ENCODE measurements around the gene PLSCR5. TPM values are rescaled to one million over a fixed set of nuclear protein-coding genes. Genes with fewer than 3 reads are reported as not detected.
A peak's percentile ranks its signal among the peaks of the same experiment; 100 is the strongest.

PLSCR5 gene
- total and polyA plus RNA-seq, 2 experiments from 2014 or later, result 3.0 to 5.0 TPM

DNA sequence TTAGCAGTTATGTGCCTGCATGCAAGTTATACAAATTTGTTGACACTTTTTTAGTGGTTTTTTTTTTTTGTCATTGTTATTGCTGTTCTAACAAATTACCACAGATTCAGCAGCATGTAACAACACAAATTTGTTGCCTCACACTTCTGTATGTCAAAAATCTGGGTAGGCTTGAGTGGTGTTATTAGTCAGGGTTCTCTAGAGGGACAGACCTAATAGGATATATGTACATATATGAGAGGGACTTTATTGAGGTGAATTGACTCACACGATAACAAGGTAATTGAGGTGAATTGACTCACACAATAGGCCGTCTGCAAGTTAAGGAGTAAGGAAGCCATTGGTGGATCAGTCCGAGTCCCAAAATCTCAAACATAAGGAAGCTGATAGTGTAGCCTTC, 45.8 kb downstream of the PLSCR5 start:
- DNase-seq (ENCODE audit: low read depth in 1 of 2, low spot score in 1 of 2), result no peak
- no peak overlapping the region for H3K27ac ChIP-seq
- H3K9me3 ChIP-seq (ENCODE audit: low read depth), result no peaks in the 10 kb centered on the region
- H3K4me3 ChIP-seq, result no peak overlapping the region
- no peaks in the 10 kb centered on the region for H3K36me3 ChIP-seq
- TF ChIP-seq, protein P1, sequence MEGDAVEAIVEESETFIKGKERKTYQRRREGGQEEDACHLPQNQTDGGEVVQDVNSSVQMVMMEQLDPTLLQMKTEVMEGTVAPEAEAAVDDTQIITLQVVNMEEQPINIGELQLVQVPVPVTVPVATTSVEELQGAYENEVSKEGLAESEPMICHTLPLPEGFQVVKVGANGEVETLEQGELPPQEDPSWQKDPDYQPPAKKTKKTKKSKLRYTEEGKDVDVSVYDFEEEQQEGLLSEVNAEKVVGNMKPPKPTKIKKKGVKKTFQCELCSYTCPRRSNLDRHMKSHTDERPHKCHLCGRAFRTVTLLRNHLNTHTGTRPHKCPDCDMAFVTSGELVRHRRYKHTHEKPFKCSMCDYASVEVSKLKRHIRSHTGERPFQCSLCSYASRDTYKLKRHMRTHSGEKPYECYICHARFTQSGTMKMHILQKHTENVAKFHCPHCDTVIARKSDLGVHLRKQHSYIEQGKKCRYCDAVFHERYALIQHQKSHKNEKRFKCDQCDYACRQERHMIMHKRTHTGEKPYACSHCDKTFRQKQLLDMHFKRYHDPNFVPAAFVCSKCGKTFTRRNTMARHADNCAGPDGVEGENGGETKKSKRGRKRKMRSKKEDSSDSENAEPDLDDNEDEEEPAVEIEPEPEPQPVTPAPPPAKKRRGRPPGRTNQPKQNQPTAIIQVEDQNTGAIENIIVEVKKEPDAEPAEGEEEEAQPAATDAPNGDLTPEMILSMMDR (IDR thresholded peaks at IDR 0.05; ENCODE audit: low read depth, low read length), result no peak
- no peaks in the 10 kb centered on the region for H3K27me3 ChIP-seq
- no peaks in the 10 kb centered on the region for H3K4me1 ChIP-seq (ENCODE audit: low read depth)

DNA sequence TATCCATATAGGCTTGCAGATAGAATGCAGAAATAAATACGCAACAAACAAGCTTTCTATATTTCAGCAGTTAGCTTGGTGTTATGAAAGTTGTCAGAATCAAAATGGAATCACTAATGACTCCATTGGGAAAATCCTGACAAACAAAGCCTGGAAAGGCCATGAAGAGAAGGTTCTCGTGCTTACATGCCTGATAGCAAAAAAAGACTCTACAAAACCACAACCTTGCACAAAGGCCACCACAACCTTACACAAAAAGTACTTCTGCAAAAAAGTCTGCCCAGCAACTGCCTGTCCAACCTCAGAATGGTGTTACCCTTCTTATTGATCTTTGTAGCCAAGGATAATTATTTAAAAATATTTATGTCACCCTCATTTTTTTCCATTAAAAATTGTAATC, 46.4 kb downstream of the PLSCR5 start:
- H3K4me3 ChIP-seq, result no peak overlapping the region
- H3K27ac ChIP-seq, result no peak overlapping the region
- TF ChIP-seq, protein P1 (IDR thresholded peaks at IDR 0.05; ENCODE audit: low read depth, low read length), result no peak
- no peaks in the 10 kb centered on the region for H3K27me3 ChIP-seq
- no peaks in the 10 kb centered on the region for H3K9me3 ChIP-seq (ENCODE audit: low read depth)
- no peak for DNase-seq (ENCODE audit: low read depth in 1 of 2, low spot score in 1 of 2)
- no peaks in the 10 kb centered on the region for H3K36me3 ChIP-seq
- no peaks in the 10 kb centered on the region for H3K4me1 ChIP-seq (ENCODE audit: low read depth)

DNA sequence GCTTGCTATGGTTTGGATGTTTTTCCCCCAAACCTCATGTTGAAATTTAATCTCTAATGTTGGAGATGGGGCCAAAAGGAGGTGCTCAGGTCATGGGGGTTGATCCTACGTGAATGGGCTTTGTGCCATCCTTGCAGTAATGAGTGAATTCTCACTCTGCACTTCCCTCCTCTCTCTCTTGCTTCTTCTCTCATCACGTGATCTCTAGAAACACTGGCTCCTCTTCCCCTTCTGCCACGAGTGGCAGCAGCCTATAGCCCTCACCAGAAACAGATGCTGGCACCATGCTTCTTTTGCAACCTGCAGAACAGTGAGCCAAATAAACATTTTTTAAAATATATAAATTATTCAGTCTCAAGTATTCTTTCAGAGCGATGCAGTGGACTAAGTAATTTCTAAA, 47.4 kb downstream of the PLSCR5 start:
- TF ChIP-seq, protein P1 (IDR thresholded peaks at IDR 0.05; ENCODE audit: low read depth, low read length), result no peak
- Histone ChIP-seq H3K36me3 (no peaks in the 10 kb centered on the region), H3K27me3 (no peaks in the 10 kb centered on the region), H3K4me1 (ENCODE audit: low read depth) (no peaks in the 10 kb centered on the region), H3K27ac (no peak overlapping the region), H3K4me3 (no peak overlapping the region), H3K9me3 (ENCODE audit: low read depth) (no peaks in the 10 kb centered on the region)
- no peak for DNase-seq (ENCODE audit: low read depth in 1 of 2, low spot score in 1 of 2)

DNA sequence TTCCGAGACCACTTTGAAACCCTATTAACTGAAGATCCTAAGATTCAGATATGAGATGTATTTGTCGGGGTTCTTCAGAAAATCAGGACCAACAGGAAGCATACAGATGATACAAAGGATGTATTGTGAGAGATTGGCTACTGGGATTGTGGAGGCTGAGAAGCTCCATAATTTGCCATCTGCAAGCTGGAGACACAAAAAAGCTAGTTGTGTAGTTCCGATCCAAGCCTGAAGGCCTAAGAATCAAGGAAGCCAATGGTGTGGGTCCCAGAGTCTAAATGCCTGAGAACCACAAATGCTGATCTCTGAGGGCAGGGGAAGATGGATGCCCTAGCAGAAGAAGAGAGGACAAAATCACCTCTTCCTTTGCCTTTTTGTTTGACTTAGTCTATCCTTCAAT, 49.8 kb downstream of the PLSCR5 start:
- Histone ChIP-seq H3K4me1 (ENCODE audit: low read depth) (no peaks in the 10 kb centered on the region), H3K27ac (no peak overlapping the region), H3K36me3 (no peaks in the 10 kb centered on the region), H3K9me3 (ENCODE audit: low read depth) (no peaks in the 10 kb centered on the region), H3K4me3 (no peak overlapping the region), H3K27me3 (no peaks in the 10 kb centered on the region)
- DNase-seq (ENCODE audit: low read depth in 1 of 2, low spot score in 1 of 2), result no peak
- TF ChIP-seq, protein P1 (IDR thresholded peaks at IDR 0.05; ENCODE audit: low read depth, low read length), result no peak

DNA sequence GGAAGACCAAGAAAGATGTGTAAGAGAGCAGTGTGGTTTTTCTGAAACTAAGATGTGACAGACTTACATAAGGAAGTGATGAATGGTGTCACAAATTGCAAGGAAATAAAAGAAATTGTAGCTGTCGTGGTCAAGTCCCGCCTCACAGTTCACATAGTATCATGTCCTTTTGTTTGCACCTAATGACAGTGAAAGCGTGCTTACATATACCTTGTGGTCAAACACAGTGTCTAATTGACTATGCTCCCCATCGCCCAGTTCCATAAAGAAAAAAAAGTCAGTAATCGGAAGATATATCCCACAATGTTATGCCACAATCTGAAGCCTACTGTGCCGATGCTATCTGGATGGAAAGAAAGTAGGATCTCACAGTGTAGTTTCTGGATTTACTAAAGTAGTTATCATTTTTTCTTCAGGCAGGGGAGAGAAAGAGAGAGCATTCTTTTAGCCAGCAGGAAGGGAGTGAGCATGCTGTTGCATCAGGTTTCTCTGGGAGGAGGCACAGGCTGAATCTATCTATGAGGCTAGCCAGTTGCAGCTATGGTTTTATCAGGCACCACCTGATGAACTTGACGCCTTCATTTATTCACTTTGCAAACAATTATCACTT, 50.9 kb downstream of the PLSCR5 start:
- Histone ChIP-seq H3K4me1 (ENCODE audit: low read depth) (no peaks in the 10 kb centered on the region), H3K9me3 (ENCODE audit: low read depth) (no peaks in the 10 kb centered on the region), H3K27me3 (no peaks in the 10 kb centered on the region), H3K4me3 (no peak overlapping the region), H3K36me3 (no peaks in the 10 kb centered on the region), H3K27ac (no peak overlapping the region)
- peak in 1 of 2 donors; percentile 53 for DNase-seq (ENCODE audit: low read depth in 1 of 2, low spot score in 1 of 2)
- TF ChIP-seq, protein P1 (IDR thresholded peaks at IDR 0.05; ENCODE audit: low read depth, low read length), result no peak

Data from cardiac muscle cell (in vitro differentiated cells and primary cell).